CD14-positive monocyte (primary cell): ENCODE data around the gene TUNAR. TPM values are rescaled to one million over a fixed set of nuclear protein-coding genes. Genes with fewer than 3 reads are reported as not detected.

ENCODE experiments used
- DNase-seq, 3 donors: peaks; one replicate each; pipeline ENCODE4 v3.0.0-alpha.2; 2011 to 2022
- H2AFZ ChIP-seq: 2 replicates; pipeline ENCODE4 v1.6.0; 2012; ENCODE audit warnings: mild to moderate bottlenecking, low read depth, low read length, inconsistent platforms; ENCODE audit not compliant: insufficient read depth, poor library complexity, severe bottlenecking
- H3K27ac ChIP-seq, 2 donors: 1 replicate in 1 of 2; 2 replicates in 1 of 2; pipeline ENCODE4 v1.5.1; 2012 to 2013; ENCODE audit warnings: low read length in 2 of 2, control low read depth in 1 of 2, inconsistent platforms in 1 of 2, low read depth in 1 of 2, mild to moderate bottlenecking in 1 of 2
- H3K27me3 ChIP-seq, 2 donors: one replicate each; pipeline versions ENCODE4 v1.6.0 to v1.6.1; 2011 to 2013; ENCODE audit warnings: low read length in 2 of 2; ENCODE audit not compliant: control insufficient read depth in 2 of 2, insufficient read depth in 2 of 2
- H3K36me3 ChIP-seq, 2 donors: replicated peaks in 1 of 2; 1 replicate in 1 of 2; 2 replicates in 1 of 2; pipeline versions ENCODE4 v1.5.1 to v1.6.1; 2012 to 2013; ENCODE audit warnings: low read length in 2 of 2, control low read depth in 1 of 2, inconsistent platforms in 1 of 2, mild to moderate bottlenecking in 1 of 2; ENCODE audit not compliant: insufficient read depth in 2 of 2, control insufficient read depth in 1 of 2
- H3K4me1 ChIP-seq, 2 donors: 1 replicate in 1 of 2; 2 replicates in 1 of 2; pipeline versions ENCODE4 v1.5.1 to v1.6.1; 2012 to 2013; ENCODE audit warnings: low read length in 2 of 2, control low read depth in 1 of 2, inconsistent platforms in 1 of 2, mild to moderate bottlenecking in 1 of 2, moderate library complexity in 1 of 2; ENCODE audit not compliant: insufficient read depth in 2 of 2, control insufficient read depth in 1 of 2
- H3K4me2 ChIP-seq: replicated peaks from 2 replicates; pipeline ENCODE3; 2012; ENCODE audit warnings: low read length, moderate library complexity, mild to moderate bottlenecking; ENCODE audit not compliant: poor library complexity, severe bottlenecking; ENCODE audit errors: extremely low read depth
- H3K4me3 ChIP-seq, 3 experiments: fragments of 200-600 bp in 1 of 3; sonication (generic) in 1 of 3; replicated peaks in 1 of 3; 1 replicate in 2 of 3; 2 replicates in 1 of 3; pipeline ENCODE4 v1.5.1; 2011 to 2013; ENCODE audit warnings: low read length in 3 of 3, mild to moderate bottlenecking in 3 of 3, control low read depth in 2 of 3, low read depth in 2 of 3, inconsistent platforms in 1 of 3, moderate library complexity in 1 of 3
- H3K79me2 ChIP-seq: 2 replicates; pipeline ENCODE4 v1.6.0; 2012; ENCODE audit warnings: mild to moderate bottlenecking, control low read depth, inconsistent platforms, low read length, moderate library complexity; ENCODE audit not compliant: insufficient read depth
- H3K9ac ChIP-seq: 2 replicates; pipeline ENCODE4 v1.6.0; 2017; ENCODE audit warnings: low read length, mild to moderate bottlenecking; ENCODE audit not compliant: insufficient read depth, poor library complexity, severe bottlenecking
- H3K9me3 ChIP-seq, 2 donors: replicated peaks in 1 of 2; 1 replicate in 1 of 2; 2 replicates in 1 of 2; pipeline versions ENCODE4 v1.5.1 to v1.6.1; 2012 to 2013; ENCODE audit warnings: low read length in 2 of 2, control low read depth in 1 of 2; ENCODE audit not compliant: control insufficient read depth in 1 of 2, insufficient read depth in 1 of 2
- H4K20me1 ChIP-seq: 2 replicates; pipeline ENCODE4 v1.6.0; 2012; ENCODE audit warnings: mild to moderate bottlenecking, low read length, control low read depth, moderate library complexity; ENCODE audit not compliant: insufficient read depth
- H3K27ac Mint-ChIP-seq, 7 donors: one replicate each; pipeline ENCODE4 v1.8.0; 2020; ENCODE audit warnings: mild to moderate bottlenecking in 7 of 7, mixed read lengths in 7 of 7, moderate library complexity in 6 of 7, inconsistent platforms in 2 of 7
- H3K27me3 Mint-ChIP-seq, 3 donors: one replicate each; pipeline ENCODE4 v1.8.0; 2021 to 2022; ENCODE audit warnings: low read depth in 3 of 3, mild to moderate bottlenecking in 3 of 3, mixed read lengths in 3 of 3, moderate library complexity in 3 of 3, inconsistent platforms in 1 of 3
- H3K36me3 Mint-ChIP-seq, 2 donors: one replicate each; pipeline ENCODE4 v1.8.0; 2020; ENCODE audit warnings: mixed read lengths in 2 of 2, inconsistent platforms in 1 of 2, mild to moderate bottlenecking in 1 of 2
- H3K4me1 Mint-ChIP-seq: one replicate; pipeline ENCODE4 v1.8.0; 2020; ENCODE audit warnings: mild to moderate bottlenecking, mixed read lengths
- H3K4me3 Mint-ChIP-seq, 2 donors: one replicate each; pipeline ENCODE4 v1.8.0; 2020; ENCODE audit warnings: mild to moderate bottlenecking in 2 of 2, mixed read lengths in 2 of 2, moderate library complexity in 1 of 2
- H3K9me3 Mint-ChIP-seq, 7 donors: one replicate each; pipeline ENCODE4 v1.8.0; 2020 to 2022; ENCODE audit warnings: mixed read lengths in 7 of 7, mild to moderate bottlenecking in 6 of 7, moderate library complexity in 6 of 7, inconsistent platforms in 2 of 7
- WGBS: methylation state at CpG from one replicate; pipeline ENCODE4 v1.1.5; 2013; ENCODE audit warnings: missing lambda C conversion rate; ENCODE audit not compliant: insufficient coverage; 5-methylcytosine and 5-hydroxymethylcytosine counted together
- intact Hi-C, 2 donors: fragments of 100-400 bp; cut with micrococcal nuclease; formaldehyde crosslinking; loops; one replicate each; pipeline versions ENCODE4 v1.15.0 to v1.15.1; 2023
- polyA plus RNA-seq, 3 donors: library from polyadenylated mRNA; depleted of rRNA in 1 of 3; unstranded in 2 of 3; stranded (reverse) in 1 of 3; fragments of 300-500 nt in 2 of 3; fragments of >200 nt in 1 of 3; fragmentation: Illumina TruSeq in 2 of 3; gene quantifications; 1 replicate in 2 of 3; 2 replicates in 1 of 3; pipeline ENCODE4 v1.2.3, GENCODE V29; 2012 to 2021
- TF ChIP-seq, protein P1 (sequence below): fragments of 200-600 bp; IDR thresholded peaks from one replicate; pipeline ENCODE4 v1.8.0; 2022; ENCODE audit warnings: antibody characterized with exemption, mild to moderate bottlenecking

The TUNAR gene
- polyA plus RNA-seq, 3 donors: not detected

DNA sequence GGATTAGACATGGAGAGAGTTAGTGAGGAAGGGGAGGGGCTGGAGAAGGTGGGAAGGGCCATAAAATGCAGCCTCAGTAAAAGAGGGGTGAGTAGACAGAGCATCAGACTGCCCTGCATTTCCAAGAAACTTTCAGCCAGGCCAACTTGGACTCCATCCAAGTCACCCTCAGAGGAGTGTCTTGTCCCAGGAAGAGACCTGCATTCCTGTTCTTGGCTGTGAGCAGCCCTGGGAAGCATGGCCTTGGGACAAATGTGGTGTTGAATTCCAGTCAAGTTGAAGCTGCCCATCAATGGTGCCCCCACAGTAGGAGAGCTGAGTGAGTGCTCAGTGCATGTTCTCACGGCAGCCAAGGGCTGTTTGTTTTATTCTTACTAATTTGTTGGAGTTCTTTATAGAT lies 35.0 kb upstream of the TUNAR start:
- intact Hi-C loops: no loop called here
- Histone ChIP-seq H3K4me1 (no peaks in the 10 kb centered on the region), H3K4me2 (no peak overlapping the region), H3K4me3 (no peak overlapping the region), H3K27ac (no peak overlapping the region), H3K27me3 (no peaks in the 10 kb centered on the region), H3K79me2 (no peaks in the 10 kb centered on the region), H4K20me1 (no peaks in the 10 kb centered on the region), H2AFZ (no peak overlapping the region), H3K9ac (no peak overlapping the region), H3K9me3 (no peaks in the 10 kb centered on the region), H3K36me3 (no peaks in the 10 kb centered on the region)
- no peak for DNase-seq
- Mint-ChIP-seq H3K4me3 (no peak overlapping the region), H3K4me1 (no peaks in the 10 kb centered on the region), H3K27me3 (peaks cover 1 to 8% (median 3%) of the 10 kb centered on the region in 3 donors), H3K9me3 (peaks cover 0 to 3% (median 0%) of the 10 kb centered on the region in 7 donors), H3K36me3 (no peaks in the 10 kb centered on the region), H3K27ac (no peak overlapping the region)
- no CpG with 5 or more reads among the region's 1 CpG for WGBS
- TF ChIP-seq, protein P1, sequence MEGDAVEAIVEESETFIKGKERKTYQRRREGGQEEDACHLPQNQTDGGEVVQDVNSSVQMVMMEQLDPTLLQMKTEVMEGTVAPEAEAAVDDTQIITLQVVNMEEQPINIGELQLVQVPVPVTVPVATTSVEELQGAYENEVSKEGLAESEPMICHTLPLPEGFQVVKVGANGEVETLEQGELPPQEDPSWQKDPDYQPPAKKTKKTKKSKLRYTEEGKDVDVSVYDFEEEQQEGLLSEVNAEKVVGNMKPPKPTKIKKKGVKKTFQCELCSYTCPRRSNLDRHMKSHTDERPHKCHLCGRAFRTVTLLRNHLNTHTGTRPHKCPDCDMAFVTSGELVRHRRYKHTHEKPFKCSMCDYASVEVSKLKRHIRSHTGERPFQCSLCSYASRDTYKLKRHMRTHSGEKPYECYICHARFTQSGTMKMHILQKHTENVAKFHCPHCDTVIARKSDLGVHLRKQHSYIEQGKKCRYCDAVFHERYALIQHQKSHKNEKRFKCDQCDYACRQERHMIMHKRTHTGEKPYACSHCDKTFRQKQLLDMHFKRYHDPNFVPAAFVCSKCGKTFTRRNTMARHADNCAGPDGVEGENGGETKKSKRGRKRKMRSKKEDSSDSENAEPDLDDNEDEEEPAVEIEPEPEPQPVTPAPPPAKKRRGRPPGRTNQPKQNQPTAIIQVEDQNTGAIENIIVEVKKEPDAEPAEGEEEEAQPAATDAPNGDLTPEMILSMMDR: no peak

DNA sequence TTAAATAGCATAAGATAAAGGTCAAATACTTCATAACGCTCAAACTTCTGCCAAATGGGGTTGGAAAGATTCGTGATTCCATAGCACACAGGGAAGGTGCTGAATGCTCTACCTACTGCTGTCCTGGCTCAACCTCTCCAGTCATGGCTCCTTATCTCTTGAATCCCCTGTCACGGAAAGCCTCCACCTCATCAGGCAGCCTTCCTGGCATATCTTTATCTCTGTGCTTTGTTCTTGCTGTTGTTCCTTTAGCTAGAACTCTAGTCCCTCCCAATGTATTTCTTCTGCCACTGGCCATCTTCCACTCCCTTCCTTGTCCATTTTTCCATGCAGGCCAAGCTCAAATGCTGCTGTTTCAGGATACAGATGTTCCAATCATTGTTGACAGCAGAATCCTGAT lies 26.9 kb upstream of the TUNAR start:
- no peak overlapping the region for H3K4me2 ChIP-seq
- no peak overlapping the region for H3K4me3 ChIP-seq
- Mint-ChIP-seq H3K27ac (no peak overlapping the region), H3K27me3 (peaks cover 0 to 2% (median 1%) of the 10 kb centered on the region in 3 donors), H3K9me3 (peaks cover 0 to 5% (median 4%) of the 10 kb centered on the region in 7 donors), H3K36me3 (no peaks in the 10 kb centered on the region), H3K4me3 (no peak overlapping the region), H3K4me1 (no peaks in the 10 kb centered on the region)
- H3K27me3 ChIP-seq: no peaks in the 10 kb centered on the region
- no peak overlapping the region for H2AFZ ChIP-seq
- no peak overlapping the region for H3K9ac ChIP-seq
- H3K36me3 ChIP-seq: no peaks in the 10 kb centered on the region
- H3K4me1 ChIP-seq: no peaks in the 10 kb centered on the region
- 60% methylated on average over 1 of the region's 3 CpGs for WGBS
- no peaks in the 10 kb centered on the region for H3K9me3 ChIP-seq
- H4K20me1 ChIP-seq: no peaks in the 10 kb centered on the region
- DNase-seq: no peak
- intact Hi-C loops: no loop called here
- TF ChIP-seq, protein P1: no peak
- H3K79me2 ChIP-seq: no peaks in the 10 kb centered on the region
- no peak overlapping the region for H3K27ac ChIP-seq
